Transverse colon (tissue), 4 donors: ENCODE measurements around the gene SCYL2.

ENCODE experiments used
- CTCF ChIP-seq, 5 experiments: fragments of 200-600 bp in 3 of 5; fragments of 450-650 bp in 2 of 5; sonication (generic) in 3 of 5; IDR thresholded peaks; 1 replicate in 2 of 5; 2 replicates in 3 of 5; pipeline ENCODE4 v1.5.1; 2016 to 2017; ENCODE audit warnings: antibody characterized with exemption in 5 of 5, inconsistent platforms in 3 of 5, mild to moderate bottlenecking in 2 of 5, moderate library complexity in 1 of 5
- POLR2A ChIP-seq: fragments of 450-650 bp; IDR thresholded peaks from one replicate; pipeline ENCODE4 v1.6.1; 2016; ENCODE audit warnings: antibody characterized with exemption, mild to moderate bottlenecking, moderate library complexity
- POLR2AphosphoS5 ChIP-seq, 3 donors: sonication (generic); formaldehyde crosslinking; IDR thresholded peaks; one replicate each; pipeline ENCODE4 v1.6.1; 2016; ENCODE audit warnings: antibody characterized with exemption in 3 of 3

- TF ChIP-seq POLR2A = no peak
- TF ChIP-seq POLR2AphosphoS5 (IDR thresholded peaks at IDR 0.05) = no peak
- no peak for TF ChIP-seq CTCF (IDR thresholded peaks at IDR 0.05)
These were observed 62.8 kb downstream of the SCYL2 start for GRCh38 chr12:100329800-100330199.
